Measurements from ENCODE around the gene THY1.

- no peak for TF ChIP-seq CTCF (optimal IDR thresholded peaks at IDR 0.05 in 1 of 3, IDR thresholded peaks at IDR 0.05 in 1 of 3, conservative IDR thresholded peaks at IDR 0.05 in 1 of 3; ENCODE audit: extremely low read depth in 1 of 3, insufficient read depth in 2 of 3, low read length in 3 of 3)
- TF ChIP-seq EZH2 (IDR thresholded peaks at IDR 0.05; ENCODE audit: low read length) = no peak
These were observed 45.5 kb upstream of the THY1 start for GRCh38 chr11:119468511-119468910.

Data from keratinocyte (primary cell).